ENCODE measurements around the gene CECR2. TPM values are rescaled to one million over a fixed set of nuclear protein-coding genes. Genes with fewer than 3 reads are reported as not detected.

CECR2 gene
- total RNA-seq, 1 donor from 2014 or later = not detected

DNA sequence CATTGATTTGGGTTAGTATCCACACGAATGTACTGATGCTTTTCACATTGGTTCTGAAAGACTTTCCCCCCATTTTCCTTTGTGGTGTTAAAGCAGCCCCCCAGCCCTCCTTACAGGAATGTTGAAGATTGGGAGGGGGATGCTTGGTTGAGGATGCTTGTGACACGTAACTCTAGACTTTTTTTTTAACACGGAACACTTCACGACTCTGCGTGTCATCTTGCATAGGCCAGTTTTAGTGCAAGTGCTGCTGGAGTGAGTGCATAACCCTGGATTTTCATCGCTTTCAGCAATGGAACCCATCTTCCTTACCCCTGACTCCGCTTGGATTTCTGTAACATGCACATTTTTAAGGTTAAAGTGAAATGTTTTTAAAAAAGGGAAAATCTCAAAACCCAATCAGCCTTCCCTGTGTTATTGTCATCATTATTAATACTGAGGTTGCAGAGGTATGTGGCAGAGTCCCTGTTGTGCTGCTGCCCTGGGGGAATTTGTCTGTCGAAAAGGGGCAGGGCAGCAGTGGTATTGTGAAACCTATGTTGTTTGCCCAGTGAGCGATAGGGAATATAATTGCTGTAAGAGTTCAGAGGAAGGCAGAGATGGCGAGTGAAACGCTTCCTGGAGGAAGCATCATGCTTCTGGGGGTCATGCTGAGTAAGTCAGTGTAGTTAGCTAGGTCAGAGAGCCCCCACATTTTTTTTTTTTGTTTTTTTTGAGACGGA lies 12.1 kb downstream of the CECR2 start:
- Histone ChIP-seq H3K4me3 (ENCODE audit: low read depth, low read length) (no peak overlapping the region), H3K27me3 (ENCODE audit: control insufficient read depth, insufficient read depth, low read length) (no peaks in the 10 kb centered on the region), H3K36me3 (ENCODE audit: control insufficient read depth, insufficient read depth, low read length) (no peaks in the 10 kb centered on the region)
- FAIRE-seq (peak; percentile 18), DNase-seq (ENCODE audit: low read depth) (peak; percentile 7)
- TF ChIP-seq, protein P1, sequence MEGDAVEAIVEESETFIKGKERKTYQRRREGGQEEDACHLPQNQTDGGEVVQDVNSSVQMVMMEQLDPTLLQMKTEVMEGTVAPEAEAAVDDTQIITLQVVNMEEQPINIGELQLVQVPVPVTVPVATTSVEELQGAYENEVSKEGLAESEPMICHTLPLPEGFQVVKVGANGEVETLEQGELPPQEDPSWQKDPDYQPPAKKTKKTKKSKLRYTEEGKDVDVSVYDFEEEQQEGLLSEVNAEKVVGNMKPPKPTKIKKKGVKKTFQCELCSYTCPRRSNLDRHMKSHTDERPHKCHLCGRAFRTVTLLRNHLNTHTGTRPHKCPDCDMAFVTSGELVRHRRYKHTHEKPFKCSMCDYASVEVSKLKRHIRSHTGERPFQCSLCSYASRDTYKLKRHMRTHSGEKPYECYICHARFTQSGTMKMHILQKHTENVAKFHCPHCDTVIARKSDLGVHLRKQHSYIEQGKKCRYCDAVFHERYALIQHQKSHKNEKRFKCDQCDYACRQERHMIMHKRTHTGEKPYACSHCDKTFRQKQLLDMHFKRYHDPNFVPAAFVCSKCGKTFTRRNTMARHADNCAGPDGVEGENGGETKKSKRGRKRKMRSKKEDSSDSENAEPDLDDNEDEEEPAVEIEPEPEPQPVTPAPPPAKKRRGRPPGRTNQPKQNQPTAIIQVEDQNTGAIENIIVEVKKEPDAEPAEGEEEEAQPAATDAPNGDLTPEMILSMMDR (IDR thresholded peaks at IDR 0.05; ENCODE audit: insufficient read depth, low read length, severe bottlenecking) = no peak

DNA sequence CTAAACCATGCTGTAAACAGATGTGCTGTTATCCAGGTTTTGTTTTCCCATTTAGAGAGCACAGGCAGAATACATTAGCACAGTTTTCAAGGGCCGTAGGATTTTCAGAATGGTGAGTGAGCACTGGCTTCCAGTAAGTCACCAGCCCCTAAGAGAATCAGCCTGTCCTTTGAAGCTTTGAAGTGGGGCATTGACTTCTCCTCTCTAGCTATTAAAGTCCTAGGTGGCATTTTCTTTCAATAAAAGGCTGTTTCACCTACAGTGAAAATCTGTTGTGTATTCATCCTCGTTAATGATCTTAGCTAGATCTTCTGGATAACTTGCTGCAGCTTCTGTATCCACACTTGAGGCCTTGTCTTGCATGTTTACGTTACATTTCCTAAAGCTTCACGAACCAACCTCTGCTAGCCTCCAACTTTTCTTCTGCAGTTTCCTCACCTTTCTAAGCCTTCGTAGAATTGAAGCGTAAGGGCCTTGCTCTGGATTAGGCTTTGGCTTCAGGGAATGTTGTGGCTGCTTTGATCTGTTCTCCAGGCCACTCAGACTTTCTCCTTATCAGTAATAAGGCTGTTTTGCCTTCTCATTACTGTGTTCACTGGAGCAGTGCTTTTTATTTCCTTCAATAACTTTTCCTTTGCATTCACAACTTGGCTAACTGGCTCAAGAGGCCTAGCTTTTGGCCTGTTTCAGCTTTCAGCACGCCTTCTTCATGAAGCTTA lies 15.5 kb downstream of the CECR2 start:
- TF ChIP-seq, protein P1 (IDR thresholded peaks at IDR 0.05; ENCODE audit: insufficient read depth, low read length, severe bottlenecking) = no peak
- DNase-seq (ENCODE audit: low read depth) (no peak), FAIRE-seq (no peak)
- no peak overlapping the region for H3K4me3 ChIP-seq (ENCODE audit: low read depth, low read length)
- H3K27me3 ChIP-seq (ENCODE audit: control insufficient read depth, insufficient read depth, low read length) = no peaks in the 10 kb centered on the region
- no peaks in the 10 kb centered on the region for H3K36me3 ChIP-seq (ENCODE audit: control insufficient read depth, insufficient read depth, low read length)

DNA sequence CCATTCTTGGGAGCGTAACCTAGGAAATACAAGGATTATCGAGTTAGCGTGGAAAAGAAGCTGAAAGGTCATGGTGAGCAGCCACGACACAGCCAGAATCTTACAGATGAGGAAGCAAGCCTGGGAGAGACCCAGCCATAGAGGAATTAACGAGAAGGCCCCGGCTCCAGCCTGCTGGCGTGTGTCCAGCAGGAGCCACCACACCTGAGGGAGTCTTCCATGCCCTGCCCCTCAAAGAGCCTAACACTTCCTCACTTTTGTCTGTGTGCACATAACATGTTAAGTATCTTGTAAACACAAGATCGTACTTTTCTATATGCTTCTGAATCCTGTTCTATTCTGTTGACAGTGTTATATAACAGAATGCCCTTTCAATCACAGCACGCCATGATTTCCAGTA lies 18.1 kb downstream of the CECR2 start:
- no peak for DNase-seq (ENCODE audit: low read depth)
- Histone ChIP-seq H3K4me3 (ENCODE audit: low read depth, low read length) (no peak overlapping the region), H3K36me3 (ENCODE audit: control insufficient read depth, insufficient read depth, low read length) (no peaks in the 10 kb centered on the region), H3K27me3 (ENCODE audit: control insufficient read depth, insufficient read depth, low read length) (no peaks in the 10 kb centered on the region)
- TF ChIP-seq, protein P1 (IDR thresholded peaks at IDR 0.05; ENCODE audit: insufficient read depth, low read length, severe bottlenecking) = no peak
- FAIRE-seq = no peak

DNA sequence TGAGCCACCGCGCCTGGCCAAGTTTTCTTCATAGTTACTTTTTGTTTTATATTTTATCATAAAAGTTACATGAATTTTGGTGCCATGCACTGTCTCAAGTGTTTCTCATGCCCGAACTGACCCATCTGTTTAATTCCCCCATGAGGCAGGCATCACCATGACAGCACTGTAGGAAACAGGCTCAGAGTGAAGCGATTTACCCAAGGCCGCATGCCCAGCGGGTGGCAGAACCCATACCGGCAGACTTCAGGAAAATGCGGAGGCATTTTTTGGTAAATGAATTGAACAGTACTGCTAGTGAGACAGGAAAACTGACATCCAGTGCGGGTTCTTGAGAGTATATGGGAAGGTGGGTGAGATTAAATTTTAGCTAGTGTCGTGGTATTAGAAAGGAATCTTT lies 19.0 kb downstream of the CECR2 start:
- TF ChIP-seq, protein P1 (IDR thresholded peaks at IDR 0.05; ENCODE audit: insufficient read depth, low read length, severe bottlenecking) = no peak
- Histone ChIP-seq H3K36me3 (ENCODE audit: control insufficient read depth, insufficient read depth, low read length) (no peaks in the 10 kb centered on the region), H3K4me3 (ENCODE audit: low read depth, low read length) (no peak overlapping the region), H3K27me3 (ENCODE audit: control insufficient read depth, insufficient read depth, low read length) (no peaks in the 10 kb centered on the region)
- FAIRE-seq (no peak), DNase-seq (ENCODE audit: low read depth) (no peak)

DNA sequence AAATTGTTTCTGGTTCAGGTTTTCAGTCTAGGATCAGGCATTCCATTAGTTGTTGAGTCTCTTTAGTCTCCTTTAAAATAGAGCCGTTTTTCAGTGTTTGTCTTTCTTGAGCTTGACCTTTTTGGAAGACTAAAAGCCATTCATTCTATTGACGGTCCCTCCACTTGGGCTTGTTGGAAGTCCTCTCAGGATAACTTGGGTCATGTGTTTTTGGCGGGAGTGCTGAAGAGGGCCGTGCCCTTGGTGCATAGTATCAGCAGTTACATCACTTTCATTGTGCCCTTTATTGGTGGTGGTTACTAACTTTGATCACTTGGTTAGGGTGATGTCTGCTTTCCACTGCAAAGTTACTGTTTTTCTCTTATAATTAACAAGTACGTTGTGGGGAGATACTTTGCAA lies 20.8 kb downstream of the CECR2 start:
- Histone ChIP-seq H3K27me3 (ENCODE audit: control insufficient read depth, insufficient read depth, low read length) (no peaks in the 10 kb centered on the region), H3K4me3 (ENCODE audit: low read depth, low read length) (no peak overlapping the region), H3K36me3 (ENCODE audit: control insufficient read depth, insufficient read depth, low read length) (no peaks in the 10 kb centered on the region)
- DNase-seq (ENCODE audit: low read depth) (no peak), FAIRE-seq (no peak)
- TF ChIP-seq, protein P1 (IDR thresholded peaks at IDR 0.05; ENCODE audit: insufficient read depth, low read length, severe bottlenecking) = no peak
